ENCODE data around the gene CFL2. TPM values are rescaled to one million over a fixed set of nuclear protein-coding genes. Genes with fewer than 3 reads are reported as not detected.

Gene CFL2
- total RNA-seq, 1 donor from 2014 or later = 54.0 TPM

DNA sequence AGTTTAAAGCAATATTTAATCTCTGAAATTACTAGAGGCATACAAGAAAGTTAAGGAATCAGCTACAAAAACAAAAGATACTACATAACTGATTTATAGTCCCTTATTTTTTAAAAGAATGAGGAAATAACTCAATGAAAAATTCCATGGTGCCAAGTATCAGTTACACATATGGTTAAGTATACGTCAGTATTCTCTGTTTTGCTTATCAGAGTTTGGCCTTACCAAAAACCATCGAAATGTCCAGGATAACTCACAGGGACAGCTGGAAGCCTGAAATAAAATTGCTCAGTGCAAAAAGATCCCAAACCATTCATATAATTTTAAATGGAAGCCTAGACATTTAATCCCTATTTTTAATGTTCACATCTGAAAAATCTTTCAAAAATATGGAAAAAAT, 3.6 kb downstream of the CFL2 start:
- H3K27me3 Mint-ChIP-seq (ENCODE audit: low read depth) = no peaks in the 10 kb centered on the region
- no peak overlapping the region for H3K4me3 Mint-ChIP-seq
- H3K27ac Mint-ChIP-seq = peak overlapping the region; percentile 91
- H3K36me3 Mint-ChIP-seq = no peaks in the 10 kb centered on the region
- peaks cover 42% of the 10 kb centered on the region for H3K4me1 Mint-ChIP-seq
- H3K9me3 Mint-ChIP-seq = no peaks in the 10 kb centered on the region
- TF ChIP-seq CTCF (IDR thresholded peaks at IDR 0.05; ENCODE audit: unreplicated experiment) = no peak
- no peak for DNase-seq (ENCODE audit: low spot score in 2 of 2, unreplicated experiment in 2 of 2)

DNA sequence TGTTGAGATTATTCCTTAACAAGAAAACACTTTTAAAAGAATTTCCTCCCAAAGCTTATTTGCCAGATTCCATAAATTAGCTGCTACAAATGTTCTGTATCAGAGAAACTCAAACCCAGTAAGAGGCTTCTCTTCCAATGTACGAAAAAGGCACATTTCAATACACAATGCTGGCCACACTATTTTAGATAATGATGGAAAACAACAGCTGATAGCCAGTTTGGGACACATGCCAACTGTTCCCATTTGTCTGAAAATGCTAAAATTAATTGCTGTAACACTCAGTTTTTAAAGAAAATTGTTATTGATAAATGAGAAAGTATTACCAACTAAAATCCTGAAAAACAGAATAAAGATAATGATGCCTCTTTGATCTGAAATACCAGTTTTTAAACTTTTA, 4.4 kb downstream of the CFL2 start:
- Mint-ChIP-seq H3K9me3 (no peaks in the 10 kb centered on the region), H3K4me3 (no peak overlapping the region), H3K27me3 (ENCODE audit: low read depth) (no peaks in the 10 kb centered on the region), H3K27ac (peak overlapping the region; percentile 91), H3K4me1 (peaks cover 39% of the 10 kb centered on the region), H3K36me3 (no peaks in the 10 kb centered on the region)
- TF ChIP-seq CTCF (IDR thresholded peaks at IDR 0.05; ENCODE audit: unreplicated experiment) = no peak
- no peak for DNase-seq (ENCODE audit: low spot score in 2 of 2, unreplicated experiment in 2 of 2)

DNA sequence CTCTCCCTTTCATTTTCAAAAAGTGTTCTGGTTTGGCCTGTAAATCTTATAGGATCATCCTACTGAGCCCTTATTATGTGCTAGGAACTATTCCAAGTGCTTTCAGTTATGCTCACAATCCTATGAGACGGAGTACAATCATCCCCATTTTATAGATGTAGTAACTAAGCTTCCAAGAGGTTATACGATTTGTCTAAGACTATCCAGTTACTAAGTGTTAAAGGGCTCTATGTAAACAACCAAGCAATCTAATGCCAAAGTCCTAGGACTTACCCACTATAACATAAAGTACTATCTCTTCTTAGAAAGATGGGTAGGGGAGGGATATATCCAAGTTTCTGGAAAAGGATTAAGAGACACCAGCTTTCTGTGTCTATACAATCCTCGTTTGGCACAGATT, 6.7 kb downstream of the CFL2 start:
- Mint-ChIP-seq H3K9me3 (no peaks in the 10 kb centered on the region), H3K4me3 (no peak overlapping the region), H3K27me3 (ENCODE audit: low read depth) (no peaks in the 10 kb centered on the region), H3K36me3 (no peaks in the 10 kb centered on the region), H3K4me1 (peaks cover 29% of the 10 kb centered on the region), H3K27ac (peak overlapping the region; percentile 10)
- DNase-seq (ENCODE audit: low spot score in 2 of 2, unreplicated experiment in 2 of 2) = no peak
- TF ChIP-seq CTCF (IDR thresholded peaks at IDR 0.05; ENCODE audit: unreplicated experiment) = no peak

- Mint-ChIP-seq H3K27ac (no peak overlapping the region), H3K9me3 (no peaks in the 10 kb centered on the region), H3K27me3 (ENCODE audit: low read depth) (no peaks in the 10 kb centered on the region), H3K4me3 (no peak overlapping the region), H3K4me1 (peaks cover 16% of the 10 kb centered on the region), H3K36me3 (no peaks in the 10 kb centered on the region)
- no peak for TF ChIP-seq CTCF (IDR thresholded peaks at IDR 0.05; ENCODE audit: unreplicated experiment)
- DNase-seq (ENCODE audit: low spot score in 2 of 2, unreplicated experiment in 2 of 2) = no peak
Measured at GRCh38 chr14:34701808-34702207, 12.6 kb downstream of the CFL2 start.

DNA sequence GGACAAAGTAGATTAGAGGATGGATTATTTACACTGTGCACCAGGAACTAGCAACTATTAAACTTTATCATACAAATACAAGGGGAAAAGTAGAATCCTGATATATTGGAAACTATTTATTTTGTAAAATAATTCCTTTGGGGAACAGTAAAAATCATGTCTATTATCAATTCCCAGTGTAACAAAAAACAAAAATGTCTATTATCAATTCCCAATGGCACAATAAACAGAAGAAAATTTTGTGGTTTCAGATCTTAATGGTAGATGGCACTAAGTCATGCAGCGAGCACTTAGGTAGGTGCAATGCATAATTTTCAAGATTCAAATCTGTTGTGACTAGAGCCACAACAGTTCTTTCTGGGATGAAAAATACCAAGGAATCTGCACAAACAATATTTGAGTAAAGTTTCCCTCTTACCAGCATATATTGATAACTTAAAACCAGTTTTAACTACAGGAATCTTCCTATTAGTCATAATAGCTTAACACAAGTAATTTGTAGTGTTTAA, 13.7 kb downstream of the CFL2 start:
- DNase-seq (ENCODE audit: low spot score in 2 of 2, unreplicated experiment in 2 of 2) = no peak
- Mint-ChIP-seq H3K36me3 (no peaks in the 10 kb centered on the region), H3K27me3 (ENCODE audit: low read depth) (no peaks in the 10 kb centered on the region), H3K9me3 (no peaks in the 10 kb centered on the region), H3K4me1 (peaks cover 16% of the 10 kb centered on the region), H3K4me3 (no peak overlapping the region), H3K27ac (peak overlapping the region; percentile 79)
- no peak for TF ChIP-seq CTCF (IDR thresholded peaks at IDR 0.05; ENCODE audit: unreplicated experiment)

Data from mesothelial cell of epicardium (in vitro differentiated cells).